HL-60/S4 (cell line): ENCODE data around the gene NEK10.
"Not testable (repeated sequence)": the region's sequence is repeated elsewhere in the genome, so short reads cannot be mapped to it uniquely, and the experiment has no call there.

Experiments used
- in situ Hi-C: fragments of 300-500 bp; cut with MboI; formaldehyde crosslinking; loops from 2 replicates; pipeline ENCODE4 v1.14.3; 2022; ENCODE audit warnings: low sequenced_read_pairs

The NEK10 gene

DNA sequence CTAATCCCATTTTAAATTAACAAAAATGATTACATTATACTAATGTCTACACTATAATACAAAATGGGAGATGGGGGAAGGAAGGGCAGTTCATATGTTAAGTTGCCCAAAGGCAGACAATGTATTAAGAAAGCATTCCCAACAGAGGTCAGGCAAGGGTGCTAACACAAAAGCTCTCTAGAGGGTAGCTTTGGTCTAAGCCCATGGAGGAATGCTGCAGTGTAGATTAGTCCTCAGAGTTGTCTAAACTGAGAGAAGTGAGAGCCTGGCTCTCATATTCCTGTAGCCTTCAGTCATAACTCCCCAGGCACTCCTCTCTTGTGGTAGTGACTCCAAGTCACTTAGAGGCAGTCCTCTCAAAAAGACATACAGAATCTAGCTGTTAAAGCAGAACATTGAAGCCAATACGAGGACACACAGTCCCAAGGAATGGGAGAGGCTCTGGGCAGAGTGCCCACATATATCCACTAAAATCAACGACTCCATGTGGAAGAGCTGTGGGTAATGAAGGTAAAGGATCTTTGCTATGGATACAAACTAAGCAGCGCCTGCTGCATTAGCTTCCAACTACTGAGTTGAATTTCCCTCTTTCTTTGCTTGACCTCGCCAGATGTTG lies 14.5 kb downstream of the NEK10 start:
- in situ Hi-C loops, result no loop called here

- in situ Hi-C loops, result no loop called here
Measured at GRCh38 chr3:27354161-27354560, 15.0 kb downstream of the NEK10 start.

DNA sequence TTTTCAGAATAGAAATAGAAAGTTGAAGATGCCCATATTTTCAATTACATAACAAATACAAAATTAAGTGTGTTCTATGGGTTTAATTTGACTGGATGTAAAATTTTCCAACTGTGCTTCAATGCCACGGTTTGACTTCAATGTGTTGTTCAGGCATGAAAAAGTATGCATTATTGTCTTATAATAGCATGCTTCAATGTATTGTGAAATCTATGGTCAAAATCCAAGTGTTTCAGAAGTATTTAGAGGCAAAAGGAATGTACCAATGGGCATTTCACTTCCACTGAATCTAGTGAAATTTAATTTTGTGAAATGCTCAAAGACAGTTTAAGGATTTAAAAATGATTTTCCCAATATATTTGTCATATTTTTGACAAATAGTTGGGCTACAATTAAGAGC lies 16.0 kb downstream of the NEK10 start:
- in situ Hi-C loops, result no loop called here

DNA sequence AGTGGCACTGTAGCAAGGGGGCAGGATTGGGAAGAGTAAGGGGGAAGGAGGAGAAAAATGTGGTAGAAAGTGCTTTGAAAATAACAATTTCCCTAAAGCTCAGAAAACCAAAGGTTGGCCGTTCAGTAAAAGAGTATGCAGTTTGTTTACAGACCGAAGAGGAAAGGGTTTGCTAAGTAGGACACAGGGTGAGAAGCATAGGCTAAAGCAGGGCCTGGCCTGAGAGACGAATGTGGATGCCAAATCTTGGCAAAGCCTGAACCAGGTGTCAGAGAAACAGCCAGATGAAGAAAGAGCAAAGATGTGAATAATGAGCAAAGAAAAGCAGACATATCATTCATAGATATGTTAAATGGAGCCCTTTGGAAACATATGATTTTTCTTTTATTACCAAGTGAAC lies 17.1 kb downstream of the NEK10 start:
- in situ Hi-C loops, result no loop called here

- in situ Hi-C loops, result no loop called here
Measured at GRCh38 chr3:27349832-27350231, 19.4 kb downstream of the NEK10 start.

DNA sequence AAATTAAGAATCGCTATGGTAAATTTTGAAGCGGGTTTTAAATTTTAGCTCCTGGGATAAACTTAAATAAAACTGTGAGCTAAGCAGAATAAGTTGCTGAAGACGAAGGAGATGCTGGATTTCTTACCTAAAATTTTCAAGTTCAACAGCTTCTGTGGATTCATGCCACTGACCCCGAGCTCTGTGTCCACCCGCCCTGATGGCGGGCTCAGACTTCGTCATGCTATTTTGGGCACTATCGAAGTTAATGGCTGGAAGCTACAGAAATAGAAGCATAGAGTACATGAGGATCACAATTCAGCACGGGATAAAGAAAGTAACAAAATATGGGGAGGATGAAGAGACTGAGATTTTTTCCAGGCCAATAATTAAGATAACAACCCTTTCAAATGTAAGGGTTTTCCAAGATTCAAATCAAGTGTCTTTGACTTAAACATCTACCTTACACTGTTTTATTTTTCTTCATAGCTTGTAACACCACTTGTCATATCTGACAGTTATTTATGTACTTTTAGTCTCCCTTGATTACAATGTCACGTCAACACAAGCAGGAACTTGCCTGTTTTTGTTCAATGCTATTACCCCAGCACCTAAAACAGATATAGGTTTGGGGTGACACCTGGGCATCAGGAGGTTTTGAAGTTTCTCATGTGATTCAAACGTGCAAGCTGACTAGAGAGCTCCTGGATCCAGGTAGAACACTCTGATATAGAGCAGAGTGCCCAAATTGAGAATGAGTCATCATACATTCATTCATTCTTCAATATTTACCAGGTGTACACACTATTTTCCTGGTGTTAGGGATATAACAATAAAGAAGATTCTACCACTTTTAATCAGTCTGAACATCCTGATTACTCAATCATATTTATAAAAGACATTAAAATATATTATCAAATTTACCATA lies 23.0 kb downstream of the NEK10 start:
- in situ Hi-C loops, result no loop called here

DNA sequence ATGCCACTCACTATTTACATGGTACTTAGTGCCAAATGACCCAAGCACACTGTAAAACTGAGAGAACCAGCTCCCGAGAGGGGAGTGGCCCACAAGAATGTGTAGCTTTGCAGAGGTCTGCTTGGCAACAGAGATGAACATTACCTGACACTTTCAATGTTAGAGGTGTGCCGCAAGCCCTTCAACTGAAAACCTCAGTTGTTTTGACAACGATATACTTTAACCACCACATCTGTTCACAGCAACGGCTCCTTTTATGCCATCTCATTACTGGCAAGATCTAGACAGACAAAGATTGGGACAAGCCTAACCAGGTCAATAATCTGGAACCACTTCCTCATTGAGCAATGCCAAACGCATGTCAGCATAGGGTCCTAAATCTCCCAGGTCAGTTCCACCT lies 23.7 kb downstream of the NEK10 start:
- in situ Hi-C loops, result no loop called here

DNA sequence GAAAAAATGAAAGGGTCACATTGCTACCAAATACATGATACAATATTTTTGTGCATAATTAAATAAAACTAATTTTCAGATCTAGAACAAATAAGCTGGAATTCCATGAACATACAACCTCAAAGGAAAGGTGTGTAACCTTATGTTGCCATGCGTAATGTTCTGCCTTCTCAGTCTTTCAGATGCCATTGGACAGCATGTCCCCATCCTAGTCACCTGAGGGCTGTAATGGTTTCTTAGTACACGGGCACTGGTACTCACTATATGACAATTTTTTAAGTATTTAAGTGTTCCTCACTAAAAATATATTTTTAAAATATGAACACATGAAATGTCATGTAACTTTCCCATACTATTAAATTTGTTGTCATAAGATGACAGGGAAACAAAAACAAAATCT lies 24.1 kb downstream of the NEK10 start:
- in situ Hi-C loops, result no loop called here

DNA sequence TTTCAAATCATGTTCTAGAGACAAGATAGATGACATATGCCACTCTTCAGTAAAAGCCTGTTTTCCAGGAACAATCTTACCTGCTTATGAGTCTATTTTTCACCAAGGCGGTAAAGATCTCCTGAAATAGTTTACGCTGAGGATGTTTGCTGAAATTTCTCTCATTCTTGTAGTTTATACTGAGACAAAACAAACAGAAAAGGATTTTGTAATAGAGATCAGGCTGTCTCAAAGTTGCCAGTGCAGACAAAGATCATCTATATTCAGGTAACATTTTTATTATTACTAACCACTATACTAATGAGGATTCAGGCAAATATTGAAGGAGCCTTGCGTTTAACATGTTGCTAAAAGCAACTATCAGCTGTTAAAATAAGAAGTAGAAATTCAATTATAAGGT lies 25.0 kb downstream of the NEK10 start:
- in situ Hi-C loops, result no loop called here

- in situ Hi-C loops, result no loop called here
Measured at GRCh38 chr3:27342267-27342666, 26.9 kb downstream of the NEK10 start.

GRCh38 chr3:27340534-27340933 lies 28.6 kb downstream of the NEK10 start:
- in situ Hi-C loops, result no loop called here

DNA sequence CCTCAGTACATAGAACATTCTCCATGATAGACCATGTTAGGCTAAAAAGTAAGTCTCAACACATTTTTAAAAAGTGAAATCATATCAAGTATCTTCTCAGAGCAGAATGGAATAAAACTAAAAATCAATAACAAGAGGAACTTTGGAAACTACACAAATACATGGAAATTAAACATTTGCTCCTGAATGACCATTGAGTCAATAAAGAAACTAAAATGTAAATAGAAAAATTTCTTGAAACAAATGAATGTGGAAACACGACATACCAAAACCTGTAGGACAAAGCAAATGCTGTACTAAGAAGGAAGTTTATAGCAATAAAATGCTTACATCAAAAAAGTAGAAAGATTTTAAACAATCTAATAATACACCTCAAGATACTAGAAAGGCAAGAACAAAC lies 33.6 kb downstream of the NEK10 start:
- in situ Hi-C loops, result no loop called here

DNA sequence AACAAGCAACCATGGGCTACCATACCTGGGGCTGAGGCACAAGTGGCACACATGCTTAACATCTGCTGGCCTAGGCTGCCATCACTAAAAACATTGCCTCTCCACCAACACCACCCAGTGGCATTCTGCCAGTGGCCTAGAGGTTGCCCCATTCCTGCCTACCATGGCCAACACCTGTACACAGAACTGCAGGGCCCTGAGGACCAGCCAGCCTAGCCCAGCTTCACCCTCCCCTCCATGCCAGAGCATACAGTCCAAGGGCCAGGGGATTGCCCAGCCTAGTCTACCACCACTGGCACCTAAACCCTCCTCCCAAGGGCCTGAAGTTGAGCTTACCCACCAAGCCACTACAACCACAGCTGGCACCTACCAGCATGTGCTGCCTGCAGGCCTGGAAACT lies 35.3 kb downstream of the NEK10 start:
- in situ Hi-C loops, result no loop called here

DNA sequence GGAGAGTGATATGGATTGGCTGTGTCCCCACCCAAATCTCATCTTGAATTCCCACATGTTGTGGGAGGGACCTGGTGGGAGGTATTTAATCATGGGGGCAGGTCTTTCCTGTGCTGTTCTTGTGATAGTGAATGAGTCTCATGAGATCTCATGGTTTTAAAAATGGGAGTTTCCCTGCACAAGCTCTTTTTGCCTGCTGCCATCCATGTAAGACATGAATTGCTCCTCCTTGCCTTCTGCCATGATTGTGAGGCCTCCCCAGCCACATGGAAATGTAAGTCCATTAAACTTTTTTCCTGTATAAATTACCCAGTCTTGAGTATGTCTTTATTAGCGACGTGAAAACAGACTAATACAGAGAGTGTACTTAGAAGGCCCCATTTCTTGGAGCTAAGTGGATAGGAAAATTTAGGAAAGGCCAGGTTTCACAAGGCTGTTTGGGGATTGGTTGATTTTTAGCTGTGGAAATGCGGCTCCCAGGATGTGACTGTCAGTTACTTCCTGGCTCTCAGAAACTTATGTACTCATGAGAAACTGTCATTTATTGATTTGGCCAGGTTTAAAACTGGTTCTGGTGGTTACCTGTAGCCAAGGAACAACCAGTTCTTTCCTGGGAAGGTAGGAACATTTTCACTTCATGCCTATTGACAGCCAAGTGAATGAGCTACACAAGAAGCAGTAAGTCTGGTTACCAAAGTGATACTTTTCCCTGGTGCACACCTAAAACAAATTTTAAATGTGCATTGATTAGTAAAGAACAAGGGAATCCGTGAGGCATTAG lies 40.0 kb downstream of the NEK10 start:
- in situ Hi-C loops, result not testable (repeated sequence)

DNA sequence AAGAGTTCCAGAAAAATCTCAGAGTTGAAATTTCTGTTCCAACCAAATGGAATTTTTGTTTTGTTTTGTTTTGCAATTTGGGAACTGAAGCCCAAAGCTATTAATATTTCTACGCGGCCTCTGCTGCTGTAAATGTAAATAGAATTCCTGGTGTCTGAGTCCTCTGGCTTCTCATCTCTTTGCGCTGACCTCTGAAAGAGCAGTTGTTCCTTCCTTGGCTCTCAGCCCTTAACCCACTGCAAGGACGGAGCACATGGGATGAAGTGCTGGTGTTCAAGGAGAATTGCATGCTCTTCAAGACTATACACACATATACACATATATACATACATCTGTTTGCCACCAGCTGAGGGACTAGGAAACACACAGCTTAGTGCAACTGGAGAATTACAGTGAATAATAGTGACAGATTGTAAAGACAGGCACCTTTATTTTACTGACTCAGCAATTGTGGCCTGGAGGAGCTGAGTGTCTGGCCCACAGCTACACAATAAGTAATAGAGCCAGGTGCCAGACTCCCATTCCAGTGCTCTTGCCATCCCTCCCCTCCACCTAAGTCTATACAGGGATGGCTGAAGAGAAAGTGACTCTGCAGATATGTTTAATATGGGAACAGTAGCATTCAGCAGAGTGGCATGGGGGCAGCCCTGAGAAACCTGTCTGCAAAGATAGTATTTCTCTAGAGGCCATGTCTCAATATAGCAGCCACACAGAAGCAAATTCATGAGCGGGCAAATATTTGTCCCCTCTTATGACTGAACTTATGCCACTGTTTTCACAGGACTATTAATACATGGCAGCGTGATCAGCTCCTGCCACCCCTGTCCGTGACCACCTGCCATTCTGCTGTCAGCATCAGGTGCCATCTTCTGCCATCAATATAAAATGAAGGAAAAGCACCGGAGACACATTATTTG lies 42.3 kb downstream of the NEK10 start:
- in situ Hi-C loops, result no loop called here

- in situ Hi-C loops, result no loop called here
Measured at GRCh38 chr3:27326202-27326601, 43.0 kb downstream of the NEK10 start.

DNA sequence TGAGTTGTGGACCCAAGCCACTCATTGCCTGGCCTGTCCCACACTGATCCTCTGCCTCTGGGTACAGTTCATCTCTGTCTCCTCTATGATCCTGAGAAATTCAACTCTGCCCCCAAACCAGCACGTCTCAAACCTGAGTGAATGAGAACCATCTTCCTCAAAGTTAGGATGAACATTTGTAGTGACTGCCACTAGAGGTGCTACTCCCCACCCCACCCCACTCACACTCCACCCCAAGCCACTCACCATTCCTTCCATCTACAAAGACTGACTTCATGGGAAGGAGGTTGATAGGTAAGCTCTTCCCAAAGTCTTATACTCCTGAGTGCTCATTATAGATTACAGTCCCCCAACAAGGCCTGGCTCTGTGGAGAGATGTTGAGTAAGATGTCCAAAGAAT lies 43.8 kb downstream of the NEK10 start:
- in situ Hi-C loops, result no loop called here

- in situ Hi-C loops, result no loop called here
Measured at GRCh38 chr3:27324686-27325085, 44.5 kb downstream of the NEK10 start.

DNA sequence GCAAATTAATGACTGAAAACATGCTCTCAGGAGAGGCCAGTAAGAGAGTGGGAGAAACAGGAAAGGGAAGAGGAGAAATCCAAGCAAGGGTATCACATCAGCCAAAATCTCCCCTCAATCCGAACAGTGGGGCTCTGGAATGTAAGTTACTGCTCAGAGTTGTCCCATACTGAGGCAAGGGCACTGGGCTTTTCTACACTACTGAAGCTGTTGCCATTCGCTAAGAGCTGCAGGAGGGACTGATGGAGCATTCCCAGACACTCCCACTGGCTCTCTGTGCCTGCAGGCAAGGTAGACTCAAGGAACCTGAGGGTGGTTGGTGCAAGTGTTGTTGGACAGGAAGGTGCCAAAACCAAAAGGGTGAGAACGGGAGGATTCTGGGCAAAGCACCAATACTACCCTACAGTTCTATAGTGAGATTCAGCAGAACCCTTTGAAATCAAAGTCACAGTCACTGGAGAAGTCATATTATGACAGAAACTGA lies 46.1 kb downstream of the NEK10 start:
- in situ Hi-C loops, result no loop called here

GRCh38 chr3:27322634-27323033 lies 46.5 kb downstream of the NEK10 start:
- in situ Hi-C loops, result no loop called here
